ENCODE results near the gene MRPS31. TPM values are rescaled to one million over a fixed set of nuclear protein-coding genes. Genes with fewer than 3 reads are reported as not detected.

Gene MRPS31
- polyA plus RNA-seq, 1 donor (not counting 4 experiments of a cell fraction or from before 2014, with no cell fraction given), result 27.2 TPM

- H3K4me1 ChIP-seq (ENCODE audit: control insufficient read depth, extremely low read depth, insufficient read depth, low read length), result peaks cover 7% of the 10 kb centered on the region
- FAIRE-seq (no peak), DNase-seq (ENCODE audit: low read depth, low spot score) (no peak)
- H3K9ac ChIP-seq (ENCODE audit: control insufficient read depth, extremely low read depth, insufficient read depth, low read length), result peak overlapping the region; percentile 84
- H3K9me1 ChIP-seq (ENCODE audit: control insufficient read depth, extremely low read depth, insufficient read depth, low read length), result no peaks in the 10 kb centered on the region
- TF ChIP-seq CTCF (optimal IDR thresholded peaks at IDR 0.05 in 1 of 3, IDR thresholded peaks at IDR 0.05 in 1 of 3, conservative IDR thresholded peaks at IDR 0.05 in 1 of 3; ENCODE audit: extremely low read depth in 1 of 3, insufficient read depth in 2 of 3, low read length in 3 of 3), result no peak
- no peak for TF ChIP-seq EZH2 (IDR thresholded peaks at IDR 0.05; ENCODE audit: low read length)
- H3K9me3 ChIP-seq (ENCODE audit: control insufficient read depth, low read depth, low read length), result no peaks in the 10 kb centered on the region
- H3K36me3 ChIP-seq (ENCODE audit: control insufficient read depth in 2 of 2, extremely low read depth in 1 of 2, insufficient read depth in 2 of 2, low read length in 2 of 2), result peaks cover 0 to 2% of the 10 kb centered on the region in 2 experiments
- no peak overlapping the region for H2AFZ ChIP-seq (ENCODE audit: control insufficient read depth, low read length)
- peak overlapping the region; percentile 90 for H3K4me2 ChIP-seq (ENCODE audit: control insufficient read depth, extremely low read depth, insufficient read depth, low read depth, low read length)
- no peaks in the 10 kb centered on the region for H4K20me1 ChIP-seq (ENCODE audit: control insufficient read depth, extremely low read depth, insufficient read depth, low read length)
- dilution Hi-C loops (cut with MboI; ENCODE audit: extremely low pct_ligation_motif_present, low sequenced_read_pairs), result no loop called here
- H3K27me3 ChIP-seq (ENCODE audit: control insufficient read depth, extremely low read depth, insufficient read depth, low read length), result no peaks in the 10 kb centered on the region
- peaks cover 15% of the 10 kb centered on the region for H3K79me2 ChIP-seq (ENCODE audit: control insufficient read depth, insufficient read depth, low read length)
- peak overlapping the region; percentile 61 to 95 (median 61) for H3K4me3 ChIP-seq (ENCODE audit: control insufficient read depth in 2 of 3, extremely low read depth in 1 of 3, insufficient read depth in 2 of 3, low read depth in 1 of 3, low read length in 3 of 3)
- peak overlapping the region; percentile 73 for H3K27ac ChIP-seq (ENCODE audit: control insufficient read depth, insufficient read depth, low read length)
Measured at GRCh38 chr13:40769970-40770369, 1.0 kb downstream of the MRPS31 start.

GRCh38 chr13:40765602-40766001 lies 5.4 kb downstream of the MRPS31 start:
- Histone ChIP-seq H3K9me3 (ENCODE audit: control insufficient read depth, low read depth, low read length) (no peaks in the 10 kb centered on the region), H4K20me1 (ENCODE audit: control insufficient read depth, extremely low read depth, insufficient read depth, low read length) (no peaks in the 10 kb centered on the region), H3K79me2 (ENCODE audit: control insufficient read depth, insufficient read depth, low read length) (peaks cover 14% of the 10 kb centered on the region), H3K9ac (ENCODE audit: control insufficient read depth, extremely low read depth, insufficient read depth, low read length) (no peak overlapping the region), H3K27me3 (ENCODE audit: control insufficient read depth, extremely low read depth, insufficient read depth, low read length) (no peaks in the 10 kb centered on the region), H3K4me3 (ENCODE audit: control insufficient read depth in 2 of 3, extremely low read depth in 1 of 3, insufficient read depth in 2 of 3, low read depth in 1 of 3, low read length in 3 of 3) (no peak overlapping the region), H3K4me1 (ENCODE audit: control insufficient read depth, extremely low read depth, insufficient read depth, low read length) (peaks cover 7% of the 10 kb centered on the region), H3K9me1 (ENCODE audit: control insufficient read depth, extremely low read depth, insufficient read depth, low read length) (no peaks in the 10 kb centered on the region), H3K36me3 (ENCODE audit: control insufficient read depth in 2 of 2, extremely low read depth in 1 of 2, insufficient read depth in 2 of 2, low read length in 2 of 2) (peaks cover 2 to 4% of the 10 kb centered on the region in 2 experiments), H3K4me2 (ENCODE audit: control insufficient read depth, extremely low read depth, insufficient read depth, low read depth, low read length) (no peak overlapping the region), H2AFZ (ENCODE audit: control insufficient read depth, low read length) (no peak overlapping the region), H3K27ac (ENCODE audit: control insufficient read depth, insufficient read depth, low read length) (no peak overlapping the region)
- no peak for FAIRE-seq
- TF ChIP-seq CTCF (optimal IDR thresholded peaks at IDR 0.05 in 1 of 3, IDR thresholded peaks at IDR 0.05 in 1 of 3, conservative IDR thresholded peaks at IDR 0.05 in 1 of 3; ENCODE audit: extremely low read depth in 1 of 3, insufficient read depth in 2 of 3, low read length in 3 of 3) (no peak), EZH2 (IDR thresholded peaks at IDR 0.05; ENCODE audit: low read length) (no peak)
- no peak for DNase-seq (ENCODE audit: low read depth, low spot score)
- dilution Hi-C loops (cut with MboI; ENCODE audit: extremely low pct_ligation_motif_present, low sequenced_read_pairs), result no loop called here

Measured in keratinocyte (primary cell).